Neural progenitor cell (in vitro differentiated cells): ENCODE data around the gene ARVCF. TPM values are rescaled to one million over a fixed set of nuclear protein-coding genes. Genes with fewer than 3 reads are reported as not detected.

Experiments
- DNase-seq: peaks from one replicate; pipeline ENCODE4 v3.0.0-alpha.2; 2016; ENCODE audit warnings: low spot score
- H2AFZ ChIP-seq: fragments of 200-600 bp; sonication (generic); replicated peaks from 2 replicates; pipeline ENCODE4 v1.6.1; 2016; ENCODE audit warnings: antibody characterized with exemption
- H3F3A ChIP-seq: fragments of 200-600 bp; sonication (generic); 2 replicates; pipeline ENCODE4 v1.6.1; 2016; ENCODE audit warnings: antibody characterized with exemption, low read depth
- H3K27ac ChIP-seq: fragments of 200-600 bp; sonication (generic); 2 replicates; pipeline ENCODE4 v1.5.1; 2016; ENCODE audit warnings: mild to moderate bottlenecking
- H3K27me3 ChIP-seq: fragments of 200-600 bp; sonication (generic); 2 replicates; pipeline ENCODE4 v1.6.1; 2016; ENCODE audit warnings: mild to moderate bottlenecking, moderate library complexity
- H3K36me3 ChIP-seq: fragments of 200-600 bp; sonication (generic); 2 replicates; pipeline ENCODE4 v1.5.1; 2016
- H3K4me1 ChIP-seq: fragments of 200-600 bp; sonication (generic); 2 replicates; pipeline ENCODE4 v1.6.1; 2016; ENCODE audit warnings: mixed run types
- H3K4me2 ChIP-seq: fragments of 200-600 bp; sonication (generic); 2 replicates; pipeline ENCODE4 v1.6.1; 2016
- H3K4me3 ChIP-seq: fragments of 200-600 bp; sonication (generic); 2 replicates; pipeline ENCODE4 v1.5.1; 2016
- H3K79me2 ChIP-seq: fragments of 200-600 bp; sonication (generic); 2 replicates; pipeline ENCODE4 v1.6.1; 2016; ENCODE audit warnings: low read depth
- H3K9ac ChIP-seq: fragments of 200-600 bp; sonication (generic); 2 replicates; pipeline ENCODE4 v1.6.1; 2016
- H3K9me3 ChIP-seq: fragments of 200-600 bp; sonication (generic); 2 replicates; pipeline ENCODE4 v1.5.1; 2016; ENCODE audit warnings: low read depth
- H4K20me1 ChIP-seq: fragments of 200-600 bp; sonication (generic); 2 replicates; pipeline ENCODE4 v1.6.1; 2016; ENCODE audit warnings: low read depth
- H3K27ac Mint-ChIP-seq: 3 replicates; pipeline ENCODE4 v1.8.0; 2021; ENCODE audit warnings: mixed read lengths
- H3K27me3 Mint-ChIP-seq: 2 replicates; pipeline ENCODE4 v1.8.0; 2022; ENCODE audit warnings: low read depth, mild to moderate bottlenecking, inconsistent platforms, moderate library complexity, mixed read lengths; ENCODE audit not compliant: insufficient read depth
- H3K36me3 Mint-ChIP-seq: 3 replicates; pipeline ENCODE4 v1.8.0; 2021; ENCODE audit warnings: mixed read lengths
- H3K4me1 Mint-ChIP-seq: 3 replicates; pipeline ENCODE4 v1.8.0; 2021; ENCODE audit warnings: mixed read lengths
- H3K4me3 Mint-ChIP-seq: 3 replicates; pipeline ENCODE4 v1.8.0; 2021; ENCODE audit warnings: mild to moderate bottlenecking, moderate library complexity, mixed read lengths
- H3K9me3 Mint-ChIP-seq: 3 replicates; pipeline ENCODE4 v1.8.0; 2020; ENCODE audit warnings: mixed read lengths
- EZH2 ChIP-seq: fragments of 200-600 bp; sonication (generic); IDR thresholded peaks from 2 replicates; pipeline ENCODE4 v1.6.1; 2017; ENCODE audit warnings: antibody characterized with exemption, mild to moderate bottlenecking, moderate library complexity
- EZH2phosphoT487 ChIP-seq: fragments of 200-600 bp; sonication (generic); IDR thresholded peaks from 2 replicates; pipeline ENCODE4 v1.6.1; 2017; ENCODE audit warnings: antibody characterized with exemption
- total RNA-seq: library from RNA; depleted of rRNA; stranded (reverse); fragments of >200 nt; gene quantifications from 2 replicates; pipeline ENCODE4 v1.2.3, GENCODE V29; 2015; ENCODE audit warnings: low replicate concordance
- TF ChIP-seq, protein P1 (sequence below): fragments of 200-600 bp; sonication (generic); IDR thresholded peaks from 2 replicates; pipeline ENCODE4 v1.5.1; 2017; ENCODE audit warnings: antibody characterized with exemption, mild to moderate bottlenecking

ARVCF gene
- total RNA-seq, 1 donor from 2014 or later = 35.4 TPM

DNA sequence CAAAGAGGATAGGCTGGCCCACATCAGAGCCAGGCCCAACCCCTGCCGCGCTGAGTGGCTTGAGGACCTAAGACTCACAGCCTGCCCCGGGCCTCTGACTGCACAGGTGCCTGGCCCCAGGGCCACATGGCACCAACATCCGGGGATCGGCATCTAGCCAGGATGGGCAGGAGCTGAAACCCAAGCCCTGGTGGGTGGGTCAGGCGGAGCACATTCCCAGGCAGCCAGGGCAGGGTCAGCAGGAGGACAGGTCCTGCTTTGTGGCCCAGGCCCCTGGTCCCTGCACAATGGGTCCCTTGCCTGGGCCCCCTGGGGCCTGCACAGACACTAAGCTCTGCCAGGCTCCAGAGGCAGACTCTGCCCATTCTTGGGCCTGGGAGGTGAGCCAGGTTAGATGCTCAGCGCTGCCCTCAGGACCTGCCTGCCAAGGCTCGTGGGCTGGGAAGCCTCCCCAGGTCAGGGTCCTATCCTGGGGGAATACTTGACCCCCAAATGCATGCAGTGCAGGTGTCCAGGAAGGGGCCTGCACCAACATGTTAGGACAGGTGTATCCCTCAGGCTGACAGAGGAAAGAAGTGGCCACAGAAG lies 33.5 kb downstream of the ARVCF start:
- H3K27ac Mint-ChIP-seq = no peak overlapping the region
- Histone ChIP-seq H3K79me2 (peaks cover 33% of the 10 kb centered on the region), H3K36me3 (no peaks in the 10 kb centered on the region), H3K9ac (no peak overlapping the region), H4K20me1 (peaks cover 50% of the 10 kb centered on the region), H3K4me1 (peaks cover 10% of the 10 kb centered on the region), H3F3A (peaks cover 10% of the 10 kb centered on the region), H3K9me3 (no peaks in the 10 kb centered on the region), H2AFZ (no peak overlapping the region), H3K4me2 (no peak overlapping the region), H3K4me3 (no peak overlapping the region), H3K27ac (no peak overlapping the region), H3K27me3 (no peaks in the 10 kb centered on the region)
- TF ChIP-seq EZH2 = no peak
- TF ChIP-seq, protein P1, sequence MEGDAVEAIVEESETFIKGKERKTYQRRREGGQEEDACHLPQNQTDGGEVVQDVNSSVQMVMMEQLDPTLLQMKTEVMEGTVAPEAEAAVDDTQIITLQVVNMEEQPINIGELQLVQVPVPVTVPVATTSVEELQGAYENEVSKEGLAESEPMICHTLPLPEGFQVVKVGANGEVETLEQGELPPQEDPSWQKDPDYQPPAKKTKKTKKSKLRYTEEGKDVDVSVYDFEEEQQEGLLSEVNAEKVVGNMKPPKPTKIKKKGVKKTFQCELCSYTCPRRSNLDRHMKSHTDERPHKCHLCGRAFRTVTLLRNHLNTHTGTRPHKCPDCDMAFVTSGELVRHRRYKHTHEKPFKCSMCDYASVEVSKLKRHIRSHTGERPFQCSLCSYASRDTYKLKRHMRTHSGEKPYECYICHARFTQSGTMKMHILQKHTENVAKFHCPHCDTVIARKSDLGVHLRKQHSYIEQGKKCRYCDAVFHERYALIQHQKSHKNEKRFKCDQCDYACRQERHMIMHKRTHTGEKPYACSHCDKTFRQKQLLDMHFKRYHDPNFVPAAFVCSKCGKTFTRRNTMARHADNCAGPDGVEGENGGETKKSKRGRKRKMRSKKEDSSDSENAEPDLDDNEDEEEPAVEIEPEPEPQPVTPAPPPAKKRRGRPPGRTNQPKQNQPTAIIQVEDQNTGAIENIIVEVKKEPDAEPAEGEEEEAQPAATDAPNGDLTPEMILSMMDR = no peak
- no peak for TF ChIP-seq EZH2phosphoT487
- H3K4me1 Mint-ChIP-seq = peaks cover 22% of the 10 kb centered on the region
- peaks cover 2% of the 10 kb centered on the region for H3K27me3 Mint-ChIP-seq
- H3K9me3 Mint-ChIP-seq = no peaks in the 10 kb centered on the region
- no peak overlapping the region for H3K4me3 Mint-ChIP-seq
- no peak for DNase-seq
- H3K36me3 Mint-ChIP-seq = peaks cover 9% of the 10 kb centered on the region

DNA sequence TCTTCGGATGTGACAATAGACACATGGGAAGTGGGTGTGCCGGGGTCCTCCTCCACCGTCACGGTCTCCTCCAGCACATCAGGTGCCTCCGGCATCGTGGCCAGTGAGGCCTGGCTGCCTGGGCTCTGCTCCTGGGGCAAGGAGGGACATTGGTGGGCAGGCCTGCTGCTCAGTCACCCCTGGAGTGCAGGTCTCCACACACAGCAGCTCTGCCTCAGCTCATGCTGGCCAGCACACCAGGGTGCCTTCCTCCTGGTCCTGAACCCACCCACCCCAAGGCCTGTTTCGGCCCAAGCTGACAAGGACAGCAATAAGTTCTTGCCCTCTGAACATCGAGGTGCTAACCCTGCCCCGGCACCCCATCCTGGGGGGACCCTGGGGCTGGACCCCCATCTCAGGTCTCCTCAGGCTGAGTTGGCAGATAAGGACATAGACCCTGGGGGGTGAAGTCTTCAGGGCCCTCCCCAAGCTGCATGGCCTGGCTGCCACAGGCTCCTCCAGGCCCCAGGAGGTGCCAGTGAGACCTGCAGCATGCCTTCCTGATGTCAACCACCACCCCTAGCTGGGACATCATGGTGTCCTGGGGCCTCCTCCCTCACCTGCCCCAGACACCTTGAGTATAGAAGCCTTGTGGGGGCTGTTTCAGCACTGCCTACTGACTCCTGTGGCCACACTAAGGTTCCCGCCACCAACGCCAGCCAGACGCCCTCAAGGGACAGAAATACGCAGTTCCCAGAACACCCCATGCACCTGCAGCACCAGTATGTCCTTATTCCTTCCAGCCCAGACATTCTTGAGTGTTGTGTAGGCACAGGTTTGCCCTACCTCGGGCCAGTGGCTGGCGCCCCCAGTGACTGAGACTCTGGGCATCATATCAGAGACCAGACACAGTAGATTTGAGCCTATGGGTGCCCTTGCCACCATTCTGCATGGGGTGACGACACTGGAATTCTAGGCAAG lies 34.4 kb downstream of the ARVCF start:
- Histone ChIP-seq H3K79me2 (peaks cover 33% of the 10 kb centered on the region), H3K4me2 (no peak overlapping the region), H3K4me1 (peaks cover 7% of the 10 kb centered on the region), H3K27ac (no peak overlapping the region), H3F3A (peaks cover 4% of the 10 kb centered on the region), H3K9me3 (no peaks in the 10 kb centered on the region), H4K20me1 (peaks cover 50% of the 10 kb centered on the region), H3K27me3 (no peaks in the 10 kb centered on the region), H3K9ac (no peak overlapping the region), H3K4me3 (no peak overlapping the region), H3K36me3 (no peaks in the 10 kb centered on the region), H2AFZ (no peak overlapping the region)
- H3K9me3 Mint-ChIP-seq = no peaks in the 10 kb centered on the region
- peaks cover 2% of the 10 kb centered on the region for H3K27me3 Mint-ChIP-seq
- no peak overlapping the region for H3K27ac Mint-ChIP-seq
- peaks cover 9% of the 10 kb centered on the region for H3K36me3 Mint-ChIP-seq
- no peak for DNase-seq
- H3K4me3 Mint-ChIP-seq = no peak overlapping the region
- peaks cover 21% of the 10 kb centered on the region for H3K4me1 Mint-ChIP-seq
- TF ChIP-seq EZH2phosphoT487 (no peak), EZH2 (no peak)
- TF ChIP-seq, protein P1 = no peak

DNA sequence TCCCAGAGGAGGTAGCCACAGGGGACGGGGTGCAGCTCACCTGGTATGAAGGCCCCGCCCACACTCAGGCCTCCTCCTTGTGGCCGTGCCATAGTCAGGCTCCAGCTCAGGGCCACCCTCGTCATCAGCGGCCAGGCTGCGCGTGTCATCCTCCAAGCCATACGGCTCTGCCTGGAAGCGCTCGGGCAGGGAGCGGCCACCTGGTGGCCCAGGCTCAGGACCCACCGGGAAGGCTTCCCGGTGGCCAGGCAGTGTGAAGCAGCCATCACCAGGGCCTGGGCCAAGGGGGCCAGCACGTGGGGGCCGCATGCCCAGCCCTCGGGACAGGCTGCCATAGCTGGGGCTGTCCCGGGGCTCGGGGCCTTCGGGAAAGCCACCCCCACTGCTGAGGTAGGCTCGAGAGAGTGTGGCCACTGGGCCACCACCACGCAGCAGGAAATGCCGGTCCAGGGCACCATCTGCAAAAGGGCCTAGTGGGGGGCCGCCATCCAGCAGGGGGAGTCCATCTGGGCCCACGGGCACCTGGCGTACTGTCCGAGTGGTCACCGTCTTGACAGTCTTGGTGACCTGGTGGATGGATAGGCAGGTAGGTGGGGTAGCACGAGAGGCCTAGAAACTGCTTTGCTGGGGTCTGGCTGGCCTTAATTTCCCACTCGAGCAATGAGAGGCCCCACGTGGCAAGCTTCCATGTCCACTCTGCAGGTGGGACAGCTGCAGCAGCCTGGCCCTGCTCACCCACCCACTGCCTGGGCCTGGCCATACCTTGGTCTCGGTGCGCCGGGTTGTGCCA lies 35.3 kb downstream of the ARVCF start:
- Mint-ChIP-seq H3K36me3 (peaks cover 9% of the 10 kb centered on the region), H3K9me3 (no peaks in the 10 kb centered on the region), H3K4me3 (no peak overlapping the region), H3K4me1 (peaks cover 21% of the 10 kb centered on the region), H3K27me3 (peaks cover 2% of the 10 kb centered on the region), H3K27ac (no peak overlapping the region)
- no peak for DNase-seq
- Histone ChIP-seq H3K4me2 (no peak overlapping the region), H3K9ac (no peak overlapping the region), H3K4me3 (no peak overlapping the region), H3K27ac (no peak overlapping the region), H3F3A (peaks cover 4% of the 10 kb centered on the region), H3K9me3 (no peaks in the 10 kb centered on the region), H3K36me3 (no peaks in the 10 kb centered on the region), H3K27me3 (no peaks in the 10 kb centered on the region), H4K20me1 (peaks cover 50% of the 10 kb centered on the region), H3K4me1 (peaks cover 7% of the 10 kb centered on the region), H3K79me2 (peaks cover 33% of the 10 kb centered on the region), H2AFZ (no peak overlapping the region)
- TF ChIP-seq, protein P1 = no peak
- TF ChIP-seq EZH2 = no peak
- no peak for TF ChIP-seq EZH2phosphoT487
